Keratinocyte (primary cell): ENCODE data around the gene CHRNB4. TPM values are rescaled to one million over a fixed set of nuclear protein-coding genes. Genes with fewer than 3 reads are reported as not detected.

Source experiments
- DNase-seq: peaks from one replicate; pipeline ENCODE4 v3.0.0-alpha.2; 2011; ENCODE audit warnings: low read depth, missing footprints, low spot score
- FAIRE-seq: peaks from 2 replicates; lab custom pipeline; 2011; peaks lifted over from hg19 to GRCh38; lab: Jason Lieb, UNC
- H2AFZ ChIP-seq: 2 replicates; pipeline ENCODE4 v1.6.0; 2012; ENCODE audit warnings: low read length, control low read depth, inconsistent platforms; ENCODE audit not compliant: control insufficient read depth
- H3K27ac ChIP-seq: 2 replicates; pipeline ENCODE4 v1.5.1; 2011; ENCODE audit warnings: low read length; ENCODE audit not compliant: control insufficient read depth, insufficient read depth
- H3K27me3 ChIP-seq: 3 replicates; pipeline ENCODE4 v1.6.0; 2011; ENCODE audit warnings: low read length; ENCODE audit not compliant: control insufficient read depth, insufficient read depth; ENCODE audit errors: extremely low read depth
- H3K36me3 ChIP-seq, 2 experiments: 2 replicates in 1 of 2; 3 replicates in 1 of 2; pipeline ENCODE4 v1.5.1; 2011; ENCODE audit warnings: low read length in 2 of 2, mild to moderate bottlenecking in 1 of 2; ENCODE audit not compliant: control insufficient read depth in 2 of 2, insufficient read depth in 2 of 2; ENCODE audit errors: extremely low read depth in 1 of 2
- H3K4me1 ChIP-seq: 3 replicates; pipeline ENCODE4 v1.5.1; 2011; ENCODE audit warnings: low read length; ENCODE audit not compliant: control insufficient read depth, insufficient read depth; ENCODE audit errors: extremely low read depth
- H3K4me2 ChIP-seq: 3 replicates; pipeline ENCODE4 v1.6.0; 2011; ENCODE audit warnings: low read depth, low read length; ENCODE audit not compliant: control insufficient read depth, insufficient read depth; ENCODE audit errors: extremely low read depth
- H3K4me3 ChIP-seq, 3 experiments: fragments of 200-600 bp in 1 of 3; sonication (generic) in 1 of 3; 2 replicates in 2 of 3; 3 replicates in 1 of 3; pipeline ENCODE4 v1.5.1; 2011 to 2016; ENCODE audit warnings: low read length in 3 of 3, mild to moderate bottlenecking in 3 of 3, control low read depth in 2 of 3, inconsistent platforms in 1 of 3, low read depth in 1 of 3, mixed read lengths in 1 of 3, mixed run types in 1 of 3, moderate library complexity in 1 of 3; ENCODE audit not compliant: control insufficient read depth in 2 of 3, insufficient read depth in 2 of 3; ENCODE audit errors: extremely low read depth in 1 of 3
- H3K79me2 ChIP-seq: 2 replicates; pipeline ENCODE4 v1.6.0; 2012; ENCODE audit warnings: low read length; ENCODE audit not compliant: control insufficient read depth, insufficient read depth
- H3K9ac ChIP-seq: 3 replicates; pipeline ENCODE4 v1.6.0; 2011; ENCODE audit warnings: low read length; ENCODE audit not compliant: control insufficient read depth, insufficient read depth; ENCODE audit errors: extremely low read depth
- H3K9me1 ChIP-seq: 3 replicates; pipeline ENCODE4 v1.6.0; 2011; ENCODE audit warnings: low read length; ENCODE audit not compliant: control insufficient read depth, insufficient read depth; ENCODE audit errors: extremely low read depth
- H3K9me3 ChIP-seq: 2 replicates; pipeline ENCODE4 v1.5.1; 2012; ENCODE audit warnings: low read depth, low read length; ENCODE audit not compliant: control insufficient read depth
- H4K20me1 ChIP-seq: 3 replicates; pipeline ENCODE4 v1.6.0; 2011; ENCODE audit warnings: low read length; ENCODE audit not compliant: control insufficient read depth, insufficient read depth; ENCODE audit errors: extremely low read depth
- CTCF ChIP-seq, 3 experiments: IDR thresholded peaks in 1 of 3; conservative IDR thresholded peaks in 1 of 3; optimal IDR thresholded peaks in 1 of 3; 2 replicates in 2 of 3; 3 replicates in 1 of 3; pipeline versions ENCODE3 to v1.5.1; 2011; ENCODE audit warnings: low read length in 3 of 3, mild to moderate bottlenecking in 3 of 3, moderate library complexity in 2 of 3, control low read depth in 1 of 3, inconsistent platforms in 1 of 3; ENCODE audit not compliant: insufficient read depth in 2 of 3; ENCODE audit errors: extremely low read depth in 1 of 3
- EZH2 ChIP-seq: IDR thresholded peaks from one replicate; pipeline ENCODE4 v1.6.1; 2012; ENCODE audit warnings: inconsistent platforms, mild to moderate bottlenecking, low read length, moderate library complexity
- dilution Hi-C: fragments of 300-500 bp; cut with MboI; formaldehyde crosslinking; loops from one replicate; pipeline ENCODE4 v1.7.0; 2020; ENCODE audit warnings: low sequenced_read_pairs; ENCODE audit not compliant: extremely low pct_ligation_motif_present
- polyA minus RNA-seq, 3 experiments: library from RNA; depleted of rRNA, polyadenylated mRNA; stranded (reverse); fragments of >200 nt; gene quantifications; 1 replicate in 1 of 3; 2 replicates in 1 of 3; 3 replicates in 1 of 3; pipeline ENCODE4 v1.2.3, GENCODE V29; 2011
- polyA plus RNA-seq, 5 experiments: library from polyadenylated mRNA; depleted of rRNA in 3 of 5; stranded (reverse) in 3 of 5; stranded (forward) in 1 of 5; unstranded in 1 of 5; fragments of >200 nt; gene quantifications; 1 replicate in 1 of 5; 2 replicates in 3 of 5; 3 replicates in 1 of 5; pipeline versions ENCODE4 v1.2.1 to v1.2.3, GENCODE V29; 2011 to 2012; ENCODE audit warnings: missing spikeins in 2 of 5, low read depth in 1 of 5, low replicate concordance in 1 of 5

Gene CHRNB4
- polyA plus RNA-seq (0.04 to 0.17 TPM (median 0.06 TPM) in 3 replicates), polyA minus RNA-seq (0.16 TPM in 1 of 3 replicates, not detected in the others)
- polyA plus RNA-seq (2011; ENCODE audit: low read depth) = not detected
- polyA plus RNA-seq (2011; cell fraction: cytosol; rRNA removed) = 0.09 and 0.13 TPM in 2 replicates
- polyA plus RNA-seq (2011; cell fraction: nucleus; rRNA removed) = 0.19 and 0.21 TPM in 2 replicates
- 0.09 TPM in 1 of 2 replicates, not detected in the other for polyA plus RNA-seq (2012; ENCODE audit: low replicate concordance)
- polyA minus RNA-seq (2011; cell fraction: cytosol; rRNA and poly(A)+ RNA removed) = not detected
- 0.32 TPM in 1 of 2 replicates, not detected in the other for polyA minus RNA-seq (2011; cell fraction: nucleus; rRNA and poly(A)+ RNA removed)

- Histone ChIP-seq H3K79me2 (no peaks in the 10 kb centered on the region), H3K9me3 (no peaks in the 10 kb centered on the region), H3K27ac (no peak within 1 kb of the TSS), H3K4me2 (peak within 1 kb of the TSS; percentile 60), H3K4me1 (peaks cover 4% of the 10 kb centered on the region), H2AFZ (peak within 1 kb of the TSS; percentile 66), H3K27me3 (peaks cover 15% of the 10 kb centered on the region), H3K9ac (no peak within 1 kb of the TSS), H4K20me1 (no peaks in the 10 kb centered on the region), H3K4me3 (peak within 1 kb of the TSS in 2 of 3 experiments; percentile 8 to 37), H3K9me1 (no peaks in the 10 kb centered on the region), H3K36me3 (no peaks in the 10 kb centered on the region)
- dilution Hi-C loops = no loop called here
- TF ChIP-seq EZH2 (no peak), CTCF (optimal IDR thresholded peaks at IDR 0.05 in 1 of 3, IDR thresholded peaks at IDR 0.05 in 1 of 3, conservative IDR thresholded peaks at IDR 0.05 in 1 of 3; ENCODE audit: extremely low read depth in 1 of 3, insufficient read depth in 2 of 3, low read length in 3 of 3) (peak; percentile 19 to 45 (median 27))
- DNase-seq (peak; percentile 32), FAIRE-seq (peak; percentile 71)
Measured at GRCh38 chr15:78641102-78641748, at the start of gene CHRNB4. Gene CHRNB4, minus strand, starts transcription at chr15:78641210. Its CDS starts 77 bp downstream, at chr15:78641133.

- H3K9me1 ChIP-seq = no peaks in the 10 kb centered on the region
- no peaks in the 10 kb centered on the region for H3K79me2 ChIP-seq
- H3K27me3 ChIP-seq = no peaks in the 10 kb centered on the region
- no peaks in the 10 kb centered on the region for H3K9me3 ChIP-seq
- dilution Hi-C loops = no loop called here
- TF ChIP-seq EZH2 (no peak), CTCF (optimal IDR thresholded peaks at IDR 0.05 in 1 of 3, IDR thresholded peaks at IDR 0.05 in 1 of 3, conservative IDR thresholded peaks at IDR 0.05 in 1 of 3; ENCODE audit: extremely low read depth in 1 of 3, insufficient read depth in 2 of 3, low read length in 3 of 3) (no peak)
- DNase-seq (no peak), FAIRE-seq (no peak)
- H4K20me1 ChIP-seq = no peaks in the 10 kb centered on the region
- peaks cover 7% of the 10 kb centered on the region for H3K4me1 ChIP-seq
- no peak overlapping the region for H3K9ac ChIP-seq
- H3K36me3 ChIP-seq = no peaks in the 10 kb centered on the region
- H2AFZ ChIP-seq = no peak overlapping the region
- no peak overlapping the region for H3K4me2 ChIP-seq
- H3K27ac ChIP-seq = no peak overlapping the region
- no peak overlapping the region for H3K4me3 ChIP-seq
Measured at GRCh38 chr15:78689626-78690025, 48.6 kb upstream of the CHRNB4 start.
